Measurements from ENCODE around the gene UBE2M.
"Not testable (repeated sequence)": the region's sequence is repeated elsewhere in the genome, so short reads cannot be mapped to it uniquely, and the experiment has no call there.

- not testable (repeated sequence) for TF ChIP-seq CTCF (IDR thresholded peaks at IDR 0.05; ENCODE audit: insufficient read depth, low read length, poor library complexity, severe bottlenecking); EZH2phosphoT487 (conservative IDR thresholded peaks at IDR 0.05; ENCODE audit: low read length)
These were observed 19.2 kb upstream of the UBE2M start for GRCh38 chr19:58577581-58577980.
